Measurements from ENCODE around the gene TMEM131L.

- TF ChIP-seq, protein P1, sequence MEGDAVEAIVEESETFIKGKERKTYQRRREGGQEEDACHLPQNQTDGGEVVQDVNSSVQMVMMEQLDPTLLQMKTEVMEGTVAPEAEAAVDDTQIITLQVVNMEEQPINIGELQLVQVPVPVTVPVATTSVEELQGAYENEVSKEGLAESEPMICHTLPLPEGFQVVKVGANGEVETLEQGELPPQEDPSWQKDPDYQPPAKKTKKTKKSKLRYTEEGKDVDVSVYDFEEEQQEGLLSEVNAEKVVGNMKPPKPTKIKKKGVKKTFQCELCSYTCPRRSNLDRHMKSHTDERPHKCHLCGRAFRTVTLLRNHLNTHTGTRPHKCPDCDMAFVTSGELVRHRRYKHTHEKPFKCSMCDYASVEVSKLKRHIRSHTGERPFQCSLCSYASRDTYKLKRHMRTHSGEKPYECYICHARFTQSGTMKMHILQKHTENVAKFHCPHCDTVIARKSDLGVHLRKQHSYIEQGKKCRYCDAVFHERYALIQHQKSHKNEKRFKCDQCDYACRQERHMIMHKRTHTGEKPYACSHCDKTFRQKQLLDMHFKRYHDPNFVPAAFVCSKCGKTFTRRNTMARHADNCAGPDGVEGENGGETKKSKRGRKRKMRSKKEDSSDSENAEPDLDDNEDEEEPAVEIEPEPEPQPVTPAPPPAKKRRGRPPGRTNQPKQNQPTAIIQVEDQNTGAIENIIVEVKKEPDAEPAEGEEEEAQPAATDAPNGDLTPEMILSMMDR (IDR thresholded peaks at IDR 0.05; ENCODE audit: low read length) = no peak
- TF ChIP-seq EZH2 (optimal IDR thresholded peaks at IDR 0.05; ENCODE audit: low read depth, low read length) = no peak
- TF ChIP-seq EZH2phosphoT487 (IDR thresholded peaks at IDR 0.05; ENCODE audit: low read length) = no peak
Observed at GRCh38 chr4:153663667-153664066, 197.5 kb downstream of the TMEM131L start.
